Measurements from ENCODE around the gene OSBPL6.

GRCh38 chr2:178426388-178426787 is 232.1 kb downstream of the OSBPL6 start:
- TF ChIP-seq CTCF (IDR thresholded peaks at IDR 0.05; ENCODE audit: borderline replicate concordance, extremely low read depth, low read length, poor library complexity, severe bottlenecking) (no peak), EZH2 (IDR thresholded peaks at IDR 0.05; ENCODE audit: borderline replicate concordance, low read depth, low read length, severe bottlenecking) (no peak)
